GM10847 (cell line): Measurements from ENCODE around the gene MARCHF3.

Source experiments
- POLR2A ChIP-seq: IDR thresholded peaks from 2 replicates; pipeline ENCODE4 v1.6.1; 2011; ENCODE audit not compliant: insufficient read length; ENCODE audit errors: extremely low read depth

The MARCHF3 gene

DNA sequence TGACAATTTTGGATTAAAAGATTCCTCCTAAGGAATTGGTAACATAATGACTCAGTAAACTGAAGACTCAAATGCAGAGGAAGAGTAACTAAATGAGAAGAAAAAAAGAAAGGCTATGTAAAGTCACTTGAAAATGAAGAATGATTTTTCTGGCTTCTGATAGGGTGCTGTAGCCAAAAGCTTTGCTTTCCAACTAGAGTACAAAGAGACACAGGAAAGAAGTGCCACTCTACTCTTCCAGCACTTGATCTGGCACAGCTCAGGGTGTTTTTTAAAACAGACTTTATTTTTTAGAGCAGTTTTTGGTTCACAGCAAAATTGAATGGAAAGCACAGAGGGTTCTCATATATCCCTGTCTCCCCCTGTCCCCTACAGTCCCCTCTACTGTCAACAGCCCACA is 130.9 kb downstream of the MARCHF3 start:
- no peak for TF ChIP-seq POLR2A

DNA sequence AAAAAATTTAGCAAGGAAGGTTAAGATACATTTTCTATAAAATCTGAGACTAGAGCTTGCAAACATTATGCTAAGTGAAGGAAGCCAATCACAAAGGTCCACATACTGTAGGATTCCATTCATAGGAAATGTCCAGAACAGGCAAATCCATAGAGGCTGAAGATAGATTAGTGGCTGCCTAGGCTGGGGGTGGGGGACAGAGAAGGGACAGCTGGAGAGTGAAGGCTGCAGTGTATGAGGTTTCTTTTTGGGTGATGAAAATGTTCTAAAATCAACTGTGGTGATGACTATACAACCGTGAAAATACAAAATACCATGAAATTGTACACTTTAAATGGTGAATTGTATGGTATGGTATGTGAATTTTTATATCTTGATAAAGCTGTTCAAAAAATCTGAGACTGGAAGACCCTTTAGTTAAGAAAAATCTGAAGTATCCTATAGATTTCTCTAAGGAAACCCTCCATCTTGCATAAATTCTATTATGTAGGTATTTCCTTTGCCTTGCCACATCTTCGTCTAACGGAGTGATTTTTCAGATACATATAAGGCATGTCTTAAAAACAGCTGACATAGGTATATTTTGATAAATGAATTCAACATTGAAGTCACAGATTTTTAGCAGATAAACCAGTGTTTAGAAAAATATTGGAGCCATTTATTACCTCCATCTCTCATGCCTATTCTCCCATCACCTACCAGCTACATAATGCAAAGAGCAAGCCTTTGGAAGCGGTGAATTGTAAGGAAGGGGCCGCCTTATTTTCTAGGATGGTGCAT is 132.3 kb downstream of the MARCHF3 start:
- no peak for TF ChIP-seq POLR2A

- TF ChIP-seq POLR2A, result no peak
Observed at GRCh38 chr5:126896170-126896702, 134.1 kb downstream of the MARCHF3 start.

GRCh38 chr5:126888175-126888574 is 142.2 kb downstream of the MARCHF3 start:
- no peak for TF ChIP-seq POLR2A

GRCh38 chr5:126884269-126884819 is 146.0 kb downstream of the MARCHF3 start:
- TF ChIP-seq POLR2A, result no peak

DNA sequence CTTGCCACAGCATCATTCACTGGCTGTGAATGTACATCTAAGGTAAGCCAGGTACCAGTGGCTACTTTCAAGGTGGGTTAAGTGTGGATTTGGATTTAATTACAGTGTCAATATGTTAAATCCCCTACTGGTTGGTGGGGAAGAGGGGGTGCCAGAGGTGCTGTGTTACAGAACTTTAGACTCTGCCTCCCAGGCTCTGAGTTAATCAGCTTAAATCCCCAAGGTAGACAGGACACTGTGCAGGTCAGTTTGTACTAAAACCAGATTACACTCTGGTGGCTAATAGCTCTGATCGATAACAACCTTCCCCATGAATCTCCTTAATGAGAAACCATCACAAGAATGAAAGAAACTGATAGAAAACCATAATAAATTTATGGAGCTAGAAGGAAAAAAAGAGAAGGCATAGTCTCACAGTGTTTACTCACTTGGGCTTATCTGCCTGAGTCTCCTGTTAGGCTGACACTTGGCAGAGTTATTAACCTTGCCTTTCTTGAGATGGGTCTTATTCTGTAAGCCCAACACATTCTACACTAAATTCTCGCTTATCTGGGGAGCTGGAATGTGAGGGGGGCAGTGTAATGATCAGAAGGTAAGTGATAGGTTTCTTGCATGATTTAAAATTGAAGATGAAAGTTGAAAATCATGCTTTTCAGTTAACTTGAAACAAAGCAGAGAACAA is 146.7 kb downstream of the MARCHF3 start:
- no peak for TF ChIP-seq POLR2A

DNA sequence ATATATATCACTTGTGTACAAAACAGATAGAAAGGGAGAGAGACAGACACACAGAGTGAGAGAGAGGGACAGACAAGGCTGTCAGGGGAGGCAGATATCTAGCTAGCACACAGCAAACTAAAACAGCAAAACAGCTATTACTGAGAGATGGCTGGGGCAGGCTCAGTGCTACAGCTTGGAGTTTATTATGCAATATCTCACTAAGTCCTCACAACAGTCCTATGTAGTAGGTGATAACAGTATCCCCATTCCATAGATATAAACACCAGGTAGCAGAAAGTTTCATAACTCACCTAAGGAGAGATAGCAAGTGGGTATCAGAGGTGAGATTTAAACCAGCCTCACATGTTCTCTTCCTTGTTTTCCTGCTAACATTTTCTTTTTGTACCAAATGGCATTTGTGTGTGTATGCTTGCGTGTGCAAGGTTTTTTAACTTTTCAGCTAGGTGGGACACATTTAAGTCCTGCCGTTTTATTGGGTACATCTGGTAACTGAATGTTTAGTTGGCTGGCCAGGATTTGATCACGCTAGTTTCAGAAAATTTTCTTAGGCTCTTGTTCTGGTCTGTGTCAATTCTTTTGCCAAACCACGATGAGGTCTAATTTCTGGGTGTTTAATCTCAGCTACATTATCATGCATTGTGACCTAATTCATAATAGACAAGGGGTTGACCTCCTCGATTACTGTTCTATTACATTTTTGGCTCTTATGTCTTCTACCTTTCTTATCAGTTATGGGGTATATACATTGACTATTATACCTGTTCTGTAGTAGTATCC is 148.3 kb downstream of the MARCHF3 start:
- no peak for TF ChIP-seq POLR2A

DNA sequence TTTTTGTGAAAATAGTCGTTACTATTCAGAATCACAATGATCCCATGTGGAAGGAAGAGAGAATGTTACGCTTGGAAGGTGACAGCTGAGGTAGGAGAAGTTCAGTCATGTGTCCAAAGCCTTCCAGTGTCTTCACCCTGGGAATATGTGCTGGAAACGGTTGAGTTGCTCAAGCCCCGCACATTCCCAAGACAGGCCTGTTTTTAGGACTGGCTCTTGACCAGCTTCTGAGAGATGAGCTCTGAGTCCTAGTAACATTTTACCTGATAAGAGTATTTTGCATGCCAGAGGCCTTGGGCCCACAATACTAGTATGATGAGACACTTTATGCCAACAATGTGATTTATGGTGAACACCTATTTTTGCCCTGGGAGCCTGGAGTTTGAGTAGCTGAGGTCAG is 151.7 kb downstream of the MARCHF3 start:
- TF ChIP-seq POLR2A, result no peak

GRCh38 chr5:126878085-126878484 is 152.3 kb downstream of the MARCHF3 start:
- no peak for TF ChIP-seq POLR2A

DNA sequence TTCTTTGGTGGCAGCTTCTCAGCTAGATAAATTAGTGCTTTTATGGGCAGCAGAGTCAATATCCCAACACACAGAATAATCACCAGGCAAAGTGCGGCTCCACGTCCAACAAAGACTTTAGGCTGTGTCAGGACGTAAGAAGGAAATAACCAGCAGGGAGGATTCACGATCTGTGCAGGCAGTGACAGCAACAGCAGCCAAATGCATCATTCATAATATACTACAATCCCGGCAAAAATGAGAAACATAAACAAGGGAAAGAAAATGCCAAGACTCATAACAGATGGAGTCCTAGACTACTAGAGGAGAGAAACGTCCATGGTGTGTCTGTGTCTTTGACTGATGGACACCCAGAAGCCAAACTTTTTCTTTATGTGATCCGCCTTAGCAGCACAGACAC is 152.8 kb downstream of the MARCHF3 start:
- no peak for TF ChIP-seq POLR2A

DNA sequence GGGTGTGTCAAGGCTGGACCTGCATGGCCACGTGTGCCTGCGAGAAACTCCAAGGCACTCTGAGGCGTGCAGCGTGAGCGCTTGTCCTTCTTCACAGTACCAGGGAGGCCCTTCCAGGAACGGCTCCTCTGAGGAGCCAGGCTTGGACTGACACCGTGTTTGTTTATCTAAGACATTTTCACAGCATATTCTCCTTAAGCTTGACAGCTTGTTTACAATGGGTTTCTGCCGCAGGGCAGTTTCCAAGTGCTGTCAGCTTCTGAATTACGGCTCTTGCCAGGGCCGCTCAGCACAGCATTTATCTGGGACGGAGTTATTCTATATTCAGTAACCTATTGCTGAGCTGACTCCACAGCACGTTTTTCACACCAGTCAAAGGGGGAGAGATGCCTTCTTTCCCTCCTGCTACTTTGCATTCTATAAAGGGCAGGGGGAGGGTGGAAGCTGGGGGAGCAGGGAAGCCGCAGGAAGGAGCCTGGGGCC is 155.0 kb downstream of the MARCHF3 start:
- TF ChIP-seq POLR2A, result no peak

- TF ChIP-seq POLR2A, result no peak
Observed at GRCh38 chr5:126872561-126873354, 157.6 kb downstream of the MARCHF3 start.

DNA sequence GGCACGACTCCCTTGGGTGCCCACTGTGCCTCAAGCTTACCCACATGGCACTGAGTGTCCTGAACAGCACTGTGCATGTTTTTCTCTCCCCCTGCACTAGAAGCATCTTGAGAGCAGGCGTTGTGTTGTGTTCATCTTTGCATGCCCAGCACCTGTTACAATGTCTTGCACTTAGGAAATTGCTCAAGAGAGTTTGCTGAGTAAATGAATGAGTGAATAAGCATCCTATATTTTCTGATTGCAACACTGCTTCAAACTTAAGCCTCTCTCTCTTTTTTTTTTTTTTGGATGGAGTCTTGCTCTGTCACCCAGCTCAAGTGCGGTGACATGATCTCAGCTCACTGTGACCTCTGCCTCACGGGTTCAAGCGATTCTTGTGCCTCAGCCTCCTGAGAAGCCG is 158.9 kb downstream of the MARCHF3 start:
- TF ChIP-seq POLR2A, result no peak

GRCh38 chr5:126869005-126869451 is 161.3 kb downstream of the MARCHF3 start:
- no peak for TF ChIP-seq POLR2A
